ENCODE data around the gene DYNC1I1.

- TF ChIP-seq CTCF (IDR thresholded peaks at IDR 0.05), result no peak
- TF ChIP-seq EZH2 (IDR thresholded peaks at IDR 0.05), result no peak
These were observed 325.5 kb downstream of the DYNC1I1 start for GRCh38 chr7:96097835-96098234.
